ENCODE measurements around the gene RNF125. TPM values are rescaled to one million over a fixed set of nuclear protein-coding genes. Genes with fewer than 3 reads are reported as not detected.

The RNF125 gene
- total and polyA plus RNA-seq, 9 of the 15 experiments (the other 6 are each of a cell fraction or from before 2014, with no cell fraction given), result 0.01 to 0.29 (median 0.07) TPM; not detected in 1

DNA sequence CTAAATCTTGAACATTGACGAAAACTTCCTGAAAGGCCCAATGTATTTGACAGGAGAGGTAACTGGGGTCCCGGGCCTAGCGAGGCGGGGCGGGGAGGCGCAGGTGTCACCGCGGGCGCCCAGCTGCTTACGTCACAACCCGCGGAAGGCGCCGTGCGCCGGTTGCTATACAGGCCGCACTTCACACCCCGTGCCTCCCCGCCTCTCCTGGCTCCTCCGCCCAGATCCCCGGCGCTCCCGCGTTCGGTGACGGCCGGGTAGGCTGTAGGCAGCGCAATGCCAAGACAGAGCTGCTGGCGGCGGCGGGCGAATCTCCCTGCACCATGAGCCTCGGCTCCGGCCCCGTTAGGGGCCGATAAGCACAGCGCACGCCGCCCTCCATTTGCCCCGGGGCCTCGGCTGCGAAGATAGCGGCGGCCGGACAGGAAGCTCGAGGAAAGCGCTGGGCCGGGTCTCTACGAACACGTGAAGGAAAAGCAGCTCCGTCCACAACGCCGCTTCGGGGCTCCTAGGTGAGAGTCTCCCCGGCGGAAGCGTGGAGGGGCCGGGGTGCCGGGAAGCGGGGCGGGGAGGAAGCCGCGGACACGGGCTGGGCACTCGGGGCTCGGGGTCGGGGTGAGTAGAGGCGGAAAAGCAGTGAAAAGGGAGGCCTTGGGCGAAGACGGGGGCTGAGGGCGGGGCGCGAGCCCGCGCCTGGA, 73.2 kb downstream of the RNF125 start, which contains the start of gene RNF138 (continued):
- peak; percentile 56 to 78 for TF ChIP-seq MAZ (CRISPR knock-in tag; conservative IDR thresholded peaks at IDR 0.05 in 1 of 2, IDR thresholded peaks at IDR 0.05 in 1 of 2)
- TF ChIP-seq, protein P1, sequence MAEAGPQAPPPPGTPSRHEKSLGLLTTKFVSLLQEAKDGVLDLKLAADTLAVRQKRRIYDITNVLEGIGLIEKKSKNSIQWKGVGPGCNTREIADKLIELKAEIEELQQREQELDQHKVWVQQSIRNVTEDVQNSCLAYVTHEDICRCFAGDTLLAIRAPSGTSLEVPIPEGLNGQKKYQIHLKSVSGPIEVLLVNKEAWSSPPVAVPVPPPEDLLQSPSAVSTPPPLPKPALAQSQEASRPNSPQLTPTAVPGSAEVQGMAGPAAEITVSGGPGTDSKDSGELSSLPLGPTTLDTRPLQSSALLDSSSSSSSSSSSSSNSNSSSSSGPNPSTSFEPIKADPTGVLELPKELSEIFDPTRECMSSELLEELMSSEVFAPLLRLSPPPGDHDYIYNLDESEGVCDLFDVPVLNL (CRISPR knock-in tag; IDR thresholded peaks at IDR 0.05; ENCODE audit: low read depth), result peak; percentile 33; the same call in 1 of the 2 replicates
- peak; percentile 71; the same call in 1 of the 2 replicates for TF ChIP-seq PML (IDR thresholded peaks at IDR 0.05; ENCODE audit: low read length)
- TF ChIP-seq GTF2E2 (tag; IDR thresholded peaks at IDR 0.05), result peak; percentile 93; the same call in 1 of the 2 replicates
- no peak for TF ChIP-seq BRCA1 (IDR thresholded peaks at IDR 0.05)
- no peak for TF ChIP-seq BRCA1 (CRISPR knock-in tag; IDR thresholded peaks at IDR 0.05)
- peak; percentile 63 for TF ChIP-seq U2AF1 (optimal IDR thresholded peaks at IDR 0.05; ENCODE audit: low read depth, low read length)
- no peak for TF ChIP-seq NUFIP1 (IDR thresholded peaks at IDR 0.05; ENCODE audit: partially characterized antibody)
- TF ChIP-seq, protein P2, sequence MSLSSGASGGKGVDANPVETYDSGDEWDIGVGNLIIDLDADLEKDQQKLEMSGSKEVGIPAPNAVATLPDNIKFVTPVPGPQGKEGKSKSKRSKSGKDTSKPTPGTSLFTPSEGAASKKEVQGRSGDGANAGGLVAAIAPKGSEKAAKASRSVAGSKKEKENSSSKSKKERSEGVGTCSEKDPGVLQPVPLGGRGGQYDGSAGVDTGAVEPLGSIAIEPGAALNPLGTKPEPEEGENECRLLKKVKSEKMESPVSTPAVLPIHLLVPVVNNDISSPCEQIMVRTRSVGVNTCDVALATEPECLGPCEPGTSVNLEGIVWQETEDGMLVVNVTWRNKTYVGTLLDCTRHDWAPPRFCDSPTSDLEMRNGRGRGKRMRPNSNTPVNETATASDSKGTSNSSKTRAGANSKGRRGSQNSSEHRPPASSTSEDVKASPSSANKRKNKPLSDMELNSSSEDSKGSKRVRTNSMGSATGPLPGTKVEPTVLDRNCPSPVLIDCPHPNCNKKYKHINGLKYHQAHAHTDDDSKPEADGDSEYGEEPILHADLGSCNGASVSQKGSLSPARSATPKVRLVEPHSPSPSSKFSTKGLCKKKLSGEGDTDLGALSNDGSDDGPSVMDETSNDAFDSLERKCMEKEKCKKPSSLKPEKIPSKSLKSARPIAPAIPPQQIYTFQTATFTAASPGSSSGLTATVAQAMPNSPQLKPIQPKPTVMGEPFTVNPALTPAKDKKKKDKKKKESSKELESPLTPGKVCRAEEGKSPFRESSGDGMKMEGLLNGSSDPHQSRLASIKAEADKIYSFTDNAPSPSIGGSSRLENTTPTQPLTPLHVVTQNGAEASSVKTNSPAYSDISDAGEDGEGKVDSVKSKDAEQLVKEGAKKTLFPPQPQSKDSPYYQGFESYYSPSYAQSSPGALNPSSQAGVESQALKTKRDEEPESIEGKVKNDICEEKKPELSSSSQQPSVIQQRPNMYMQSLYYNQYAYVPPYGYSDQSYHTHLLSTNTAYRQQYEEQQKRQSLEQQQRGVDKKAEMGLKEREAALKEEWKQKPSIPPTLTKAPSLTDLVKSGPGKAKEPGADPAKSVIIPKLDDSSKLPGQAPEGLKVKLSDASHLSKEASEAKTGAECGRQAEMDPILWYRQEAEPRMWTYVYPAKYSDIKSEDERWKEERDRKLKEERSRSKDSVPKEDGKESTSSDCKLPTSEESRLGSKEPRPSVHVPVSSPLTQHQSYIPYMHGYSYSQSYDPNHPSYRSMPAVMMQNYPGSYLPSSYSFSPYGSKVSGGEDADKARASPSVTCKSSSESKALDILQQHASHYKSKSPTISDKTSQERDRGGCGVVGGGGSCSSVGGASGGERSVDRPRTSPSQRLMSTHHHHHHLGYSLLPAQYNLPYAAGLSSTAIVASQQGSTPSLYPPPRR (CRISPR knock-in tag; IDR thresholded peaks at IDR 0.05; ENCODE audit: borderline replicate concordance), result no peak
- no peak for TF ChIP-seq CC2D1A (IDR thresholded peaks at IDR 0.05)
- TF ChIP-seq FOXJ2 (tag; IDR thresholded peaks at IDR 0.05), result no peak
- no peak for TF ChIP-seq ZNF347 (CRISPR knock-in tag; IDR thresholded peaks at IDR 0.05; ENCODE audit: low read depth)
- TF ChIP-seq HSF4 (CRISPR knock-in tag; IDR thresholded peaks at IDR 0.05; ENCODE audit: borderline replicate concordance), result no peak
- no peak for TF ChIP-seq SRSF9 (IDR thresholded peaks at IDR 0.05; ENCODE audit: borderline replicate concordance, low read depth, low read length)
- TF ChIP-seq ZNF165 (CRISPR knock-in tag; IDR thresholded peaks at IDR 0.05; ENCODE audit: borderline replicate concordance), result no peak
- TF ChIP-seq KAT7 (CRISPR knock-in tag; IDR thresholded peaks at IDR 0.05; ENCODE audit: borderline replicate concordance), result no peak
- 0 out of 2 replicates have a peak, but pooled peaks have one; percentile 58 for TF ChIP-seq ZBTB17 (CRISPR knock-in tag; IDR thresholded peaks at IDR 0.05)
- no peak for TF ChIP-seq U2AF2 (optimal IDR thresholded peaks at IDR 0.05; ENCODE audit: low read depth, low read length)
- no peak for TF ChIP-seq CCAR2 (IDR thresholded peaks at IDR 0.05; ENCODE audit: low read depth, low read length)
- TF ChIP-seq ARHGAP35 (IDR thresholded peaks at IDR 0.05; ENCODE audit: partially characterized antibody), result no peak
- no peak for TF ChIP-seq SMARCC2 (IDR thresholded peaks at IDR 0.05; ENCODE audit: low read depth)
- 0 out of 2 replicates have a peak, but pooled peaks have one; percentile 68 for TF ChIP-seq ZNF282 (CRISPR knock-in tag; IDR thresholded peaks at IDR 0.05)
- TF ChIP-seq, protein P3, sequence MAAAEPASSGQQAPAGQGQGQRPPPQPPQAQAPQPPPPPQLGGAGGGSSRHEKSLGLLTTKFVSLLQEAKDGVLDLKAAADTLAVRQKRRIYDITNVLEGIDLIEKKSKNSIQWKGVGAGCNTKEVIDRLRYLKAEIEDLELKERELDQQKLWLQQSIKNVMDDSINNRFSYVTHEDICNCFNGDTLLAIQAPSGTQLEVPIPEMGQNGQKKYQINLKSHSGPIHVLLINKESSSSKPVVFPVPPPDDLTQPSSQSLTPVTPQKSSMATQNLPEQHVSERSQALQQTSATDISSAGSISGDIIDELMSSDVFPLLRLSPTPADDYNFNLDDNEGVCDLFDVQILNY (CRISPR knock-in tag; IDR thresholded peaks at IDR 0.05), result no peak
